ENCODE results near the gene CEMIP.

DNA sequence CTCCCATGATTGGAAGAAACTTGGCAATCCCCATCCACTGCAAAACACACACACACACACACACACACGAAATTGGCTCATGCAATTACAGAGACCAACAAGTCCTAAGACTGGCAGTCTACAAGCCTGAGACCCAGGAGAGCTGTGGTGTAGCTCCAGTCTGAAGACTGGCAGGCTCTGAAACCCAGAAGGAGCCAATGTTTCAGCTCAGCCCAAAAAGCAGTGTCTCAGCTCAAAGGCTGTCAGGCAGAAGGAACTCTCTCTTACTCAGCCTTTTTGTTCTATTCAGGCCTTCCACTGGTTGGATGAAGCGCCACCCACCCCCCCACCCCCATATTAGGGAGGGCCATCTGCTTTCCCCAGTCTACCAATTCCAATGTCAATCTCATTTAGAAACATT, 178.4 kb downstream of the CEMIP start:
- TF ChIP-seq, protein P1, sequence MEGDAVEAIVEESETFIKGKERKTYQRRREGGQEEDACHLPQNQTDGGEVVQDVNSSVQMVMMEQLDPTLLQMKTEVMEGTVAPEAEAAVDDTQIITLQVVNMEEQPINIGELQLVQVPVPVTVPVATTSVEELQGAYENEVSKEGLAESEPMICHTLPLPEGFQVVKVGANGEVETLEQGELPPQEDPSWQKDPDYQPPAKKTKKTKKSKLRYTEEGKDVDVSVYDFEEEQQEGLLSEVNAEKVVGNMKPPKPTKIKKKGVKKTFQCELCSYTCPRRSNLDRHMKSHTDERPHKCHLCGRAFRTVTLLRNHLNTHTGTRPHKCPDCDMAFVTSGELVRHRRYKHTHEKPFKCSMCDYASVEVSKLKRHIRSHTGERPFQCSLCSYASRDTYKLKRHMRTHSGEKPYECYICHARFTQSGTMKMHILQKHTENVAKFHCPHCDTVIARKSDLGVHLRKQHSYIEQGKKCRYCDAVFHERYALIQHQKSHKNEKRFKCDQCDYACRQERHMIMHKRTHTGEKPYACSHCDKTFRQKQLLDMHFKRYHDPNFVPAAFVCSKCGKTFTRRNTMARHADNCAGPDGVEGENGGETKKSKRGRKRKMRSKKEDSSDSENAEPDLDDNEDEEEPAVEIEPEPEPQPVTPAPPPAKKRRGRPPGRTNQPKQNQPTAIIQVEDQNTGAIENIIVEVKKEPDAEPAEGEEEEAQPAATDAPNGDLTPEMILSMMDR (IDR thresholded peaks at IDR 0.05) = no peak
- TF ChIP-seq CBX8 (IDR thresholded peaks at IDR 0.05) (no peak), MAFK (IDR thresholded peaks at IDR 0.05; ENCODE audit: partially characterized antibody) (no peak), ZFP36 (IDR thresholded peaks at IDR 0.05; ENCODE audit: borderline replicate concordance, partially characterized antibody) (no peak), NFE2L2 (conservative IDR thresholded peaks at IDR 0.05; ENCODE audit: low read length) (no peak), RCOR1 (IDR thresholded peaks at IDR 0.05; ENCODE audit: low read depth, low read length) (no peak), RFX5 (IDR thresholded peaks at IDR 0.05) (no peak), POLR2A (IDR thresholded peaks at IDR 0.05; ENCODE audit: low read length) (no peak)
